ENCODE results near the gene ABCC10.

DNA sequence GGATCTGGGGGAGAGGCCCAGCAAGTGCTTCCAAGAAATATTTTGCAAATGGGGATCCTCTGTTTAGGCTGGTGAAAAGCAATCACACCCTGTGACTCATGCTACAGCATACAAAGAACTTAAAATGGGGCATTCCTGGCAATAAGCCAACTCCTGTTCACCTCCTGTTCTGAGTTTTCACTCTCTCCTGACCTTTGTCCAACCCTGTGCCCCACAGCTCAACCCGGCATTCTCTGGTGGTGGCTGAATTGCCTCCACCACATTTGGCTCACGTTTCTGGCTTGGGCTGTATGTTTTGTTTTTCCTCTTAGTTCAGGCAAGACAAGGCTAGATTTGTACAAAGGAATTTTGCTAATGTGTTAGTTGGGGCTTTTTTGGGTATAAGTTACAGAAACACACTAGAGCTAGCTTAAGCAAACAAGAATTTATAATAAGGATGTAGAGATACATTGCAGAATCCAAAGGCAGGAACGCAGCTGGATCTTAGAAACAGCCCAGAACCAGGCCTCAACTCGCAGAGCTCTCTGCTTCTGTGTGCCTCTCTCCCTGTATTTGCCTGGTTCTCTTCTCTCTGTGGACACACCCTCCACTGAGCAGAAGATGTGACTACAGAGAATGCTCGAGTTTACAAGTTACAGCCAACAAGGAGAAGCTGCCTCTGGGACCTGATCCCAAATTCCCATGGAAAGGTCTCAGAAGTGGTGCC, 9.4 kb downstream of the ABCC10 start:
- TF ChIP-seq, protein P1, sequence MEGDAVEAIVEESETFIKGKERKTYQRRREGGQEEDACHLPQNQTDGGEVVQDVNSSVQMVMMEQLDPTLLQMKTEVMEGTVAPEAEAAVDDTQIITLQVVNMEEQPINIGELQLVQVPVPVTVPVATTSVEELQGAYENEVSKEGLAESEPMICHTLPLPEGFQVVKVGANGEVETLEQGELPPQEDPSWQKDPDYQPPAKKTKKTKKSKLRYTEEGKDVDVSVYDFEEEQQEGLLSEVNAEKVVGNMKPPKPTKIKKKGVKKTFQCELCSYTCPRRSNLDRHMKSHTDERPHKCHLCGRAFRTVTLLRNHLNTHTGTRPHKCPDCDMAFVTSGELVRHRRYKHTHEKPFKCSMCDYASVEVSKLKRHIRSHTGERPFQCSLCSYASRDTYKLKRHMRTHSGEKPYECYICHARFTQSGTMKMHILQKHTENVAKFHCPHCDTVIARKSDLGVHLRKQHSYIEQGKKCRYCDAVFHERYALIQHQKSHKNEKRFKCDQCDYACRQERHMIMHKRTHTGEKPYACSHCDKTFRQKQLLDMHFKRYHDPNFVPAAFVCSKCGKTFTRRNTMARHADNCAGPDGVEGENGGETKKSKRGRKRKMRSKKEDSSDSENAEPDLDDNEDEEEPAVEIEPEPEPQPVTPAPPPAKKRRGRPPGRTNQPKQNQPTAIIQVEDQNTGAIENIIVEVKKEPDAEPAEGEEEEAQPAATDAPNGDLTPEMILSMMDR (IDR thresholded peaks at IDR 0.05; ENCODE audit: low read length) = no peak
- TF ChIP-seq EZH2 (IDR thresholded peaks at IDR 0.05; ENCODE audit: borderline replicate concordance, low read length) = no peak

Data from OCI-LY1 (cell line).